Measurements from ENCODE around the gene SRCIN1. TPM values are rescaled to one million over a fixed set of nuclear protein-coding genes. Genes with fewer than 3 reads are reported as not detected.

The SRCIN1 gene
- total RNA-seq, 2 donors from 2014 or later: 0.52 to 1.1 TPM

DNA sequence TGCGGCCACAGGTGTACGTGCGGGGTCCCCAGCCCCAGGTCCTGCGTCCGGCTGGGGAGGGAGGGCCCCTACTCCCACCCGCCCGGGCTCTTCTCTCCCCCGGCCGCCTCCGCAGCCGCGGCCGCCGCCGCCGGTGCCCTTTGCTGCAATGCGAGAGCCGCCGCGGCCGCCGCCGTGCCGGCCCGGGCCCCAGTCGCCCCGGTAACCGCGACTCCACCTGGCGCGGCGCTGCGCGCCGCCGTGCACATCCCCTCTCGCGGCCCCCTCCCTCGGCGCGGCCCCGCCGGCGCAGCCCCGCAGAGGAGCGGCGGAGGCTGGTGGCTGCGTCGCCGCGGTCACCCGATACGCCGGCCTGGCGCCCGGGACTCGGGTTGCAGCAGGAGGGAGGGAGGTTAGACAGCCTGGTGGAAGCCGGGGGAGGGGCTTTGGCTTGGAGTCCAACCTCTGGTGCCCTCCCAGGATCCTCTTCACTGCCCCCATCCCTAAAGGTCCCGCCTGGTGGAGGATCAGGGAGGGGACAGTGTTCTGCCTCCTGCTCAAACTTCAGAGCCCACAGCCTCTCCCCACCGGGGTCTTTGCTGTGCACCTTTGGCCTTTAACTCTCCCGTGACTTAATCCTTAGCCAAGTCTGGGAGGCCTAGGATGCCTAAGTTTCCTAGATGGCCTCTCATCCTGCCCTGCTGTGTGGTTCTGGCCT lies 32.9 kb downstream of the SRCIN1 start:
- Histone ChIP-seq H3K36me3 (no peaks in the 10 kb centered on the region), H3K4me1 (peaks cover 0 to 13% of the 10 kb centered on the region in 2 donors), H3K27me3 (peaks cover 6 to 11% of the 10 kb centered on the region in 2 donors), H3K9me3 (no peaks in the 10 kb centered on the region), H3K27ac (no peak overlapping the region), H3K4me3 (peak overlapping the region; percentile 6 to 47)
- no peak for DNase-seq (ENCODE audit: low spot score)
- TF ChIP-seq, protein P1, sequence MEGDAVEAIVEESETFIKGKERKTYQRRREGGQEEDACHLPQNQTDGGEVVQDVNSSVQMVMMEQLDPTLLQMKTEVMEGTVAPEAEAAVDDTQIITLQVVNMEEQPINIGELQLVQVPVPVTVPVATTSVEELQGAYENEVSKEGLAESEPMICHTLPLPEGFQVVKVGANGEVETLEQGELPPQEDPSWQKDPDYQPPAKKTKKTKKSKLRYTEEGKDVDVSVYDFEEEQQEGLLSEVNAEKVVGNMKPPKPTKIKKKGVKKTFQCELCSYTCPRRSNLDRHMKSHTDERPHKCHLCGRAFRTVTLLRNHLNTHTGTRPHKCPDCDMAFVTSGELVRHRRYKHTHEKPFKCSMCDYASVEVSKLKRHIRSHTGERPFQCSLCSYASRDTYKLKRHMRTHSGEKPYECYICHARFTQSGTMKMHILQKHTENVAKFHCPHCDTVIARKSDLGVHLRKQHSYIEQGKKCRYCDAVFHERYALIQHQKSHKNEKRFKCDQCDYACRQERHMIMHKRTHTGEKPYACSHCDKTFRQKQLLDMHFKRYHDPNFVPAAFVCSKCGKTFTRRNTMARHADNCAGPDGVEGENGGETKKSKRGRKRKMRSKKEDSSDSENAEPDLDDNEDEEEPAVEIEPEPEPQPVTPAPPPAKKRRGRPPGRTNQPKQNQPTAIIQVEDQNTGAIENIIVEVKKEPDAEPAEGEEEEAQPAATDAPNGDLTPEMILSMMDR (IDR thresholded peaks at IDR 0.05): no peak

- Histone ChIP-seq H3K4me1 (peaks cover 0 to 11% of the 10 kb centered on the region in 2 donors), H3K9me3 (no peaks in the 10 kb centered on the region), H3K27me3 (peaks cover 6% of the 10 kb centered on the region in 2 donors), H3K27ac (no peak overlapping the region), H3K36me3 (no peaks in the 10 kb centered on the region), H3K4me3 (peak overlapping the region; percentile 6 to 47)
- TF ChIP-seq, protein P1 (IDR thresholded peaks at IDR 0.05): no peak
- no peak for DNase-seq (ENCODE audit: low spot score)
These were observed 33.7 kb downstream of the SRCIN1 start for GRCh38 chr17:38571833-38572668.

- H3K27me3 ChIP-seq: peaks cover 9 to 18% of the 10 kb centered on the region in 2 donors
- DNase-seq (ENCODE audit: low spot score): no peak
These were observed 35.8 kb downstream of the SRCIN1 start for GRCh38 chr17:38569701-38570512.

DNA sequence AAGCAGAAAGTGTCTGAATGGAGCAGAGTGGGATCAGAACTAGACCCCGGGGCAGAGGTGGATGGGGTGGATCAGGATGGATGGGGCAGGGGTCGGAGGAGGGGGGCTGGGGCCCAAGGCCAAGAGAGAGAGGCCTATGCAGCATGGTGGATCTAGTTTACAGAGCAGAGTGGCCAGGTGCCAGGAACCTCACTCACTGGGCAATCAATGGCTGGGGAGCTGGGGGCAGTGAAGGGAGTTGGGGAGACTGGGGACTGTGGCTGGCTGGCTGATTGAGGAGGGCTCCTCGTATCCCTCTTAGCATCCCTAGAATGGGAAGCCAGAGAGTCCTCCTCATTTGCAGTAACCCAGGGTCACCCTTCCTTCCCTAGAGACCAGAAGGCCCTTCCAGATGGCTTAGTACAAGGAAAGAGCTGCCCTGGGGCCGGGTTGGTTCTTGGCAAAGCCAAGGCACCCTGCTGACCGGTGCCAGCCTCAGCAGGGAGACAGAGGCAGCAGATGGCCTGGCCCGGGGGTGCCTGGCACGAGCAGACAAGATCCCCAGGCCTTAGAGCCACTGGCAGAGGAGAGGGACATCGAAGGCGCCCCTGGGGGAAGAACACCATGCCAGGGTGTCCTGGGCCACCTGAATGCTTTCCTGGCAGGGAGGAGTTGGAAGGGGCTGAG lies 36.8 kb downstream of the SRCIN1 start:
- peaks cover 0 to 23% of the 10 kb centered on the region in 2 donors for H3K4me1 ChIP-seq
- H3K9me3 ChIP-seq: no peaks in the 10 kb centered on the region
- H3K4me3 ChIP-seq: no peak overlapping the region
- no peaks in the 10 kb centered on the region for H3K36me3 ChIP-seq
- TF ChIP-seq, protein P1 (IDR thresholded peaks at IDR 0.05): no peak
- no peak overlapping the region for H3K27ac ChIP-seq
- DNase-seq (ENCODE audit: low spot score): no peak
- peaks cover 19 to 27% of the 10 kb centered on the region in 2 donors for H3K27me3 ChIP-seq

More at GRCh38 chr17:38569701-38570512, 35.8 kb downstream of the SRCIN1 start:
- TF ChIP-seq, protein P1 (IDR thresholded peaks at IDR 0.05): no peak
- Histone ChIP-seq H3K36me3 (no peaks in the 10 kb centered on the region), H3K4me1 (peaks cover 0 to 14% of the 10 kb centered on the region in 2 donors), H3K4me3 (no peak overlapping the region), H3K27ac (no peak overlapping the region), H3K9me3 (no peaks in the 10 kb centered on the region)

GRCh38 chr17:38568274-38568673 lies 37.5 kb downstream of the SRCIN1 start:
- peaks cover 21 to 34% of the 10 kb centered on the region in 2 donors for H3K27me3 ChIP-seq

More at GRCh38 chr17:38568274-38568673, 37.5 kb downstream of the SRCIN1 start:
- Histone ChIP-seq H3K4me3 (no peak overlapping the region), H3K36me3 (no peaks in the 10 kb centered on the region), H3K9me3 (no peaks in the 10 kb centered on the region), H3K27ac (no peak overlapping the region), H3K4me1 (peaks cover 0 to 30% of the 10 kb centered on the region in 2 donors)
- no peak for DNase-seq (ENCODE audit: low spot score)
- TF ChIP-seq, protein P1 (IDR thresholded peaks at IDR 0.05): no peak

All from right atrium auricular region (tissue), 2 donors.